SK-N-MC (cell line): Measurements from ENCODE around the gene G6PD.

Experiments used
- EZH2 ChIP-seq: fragments of 200-600 bp; sonication (generic); IDR thresholded peaks from one replicate; pipeline ENCODE4 v1.6.1; 2017; ENCODE audit warnings: antibody characterized with exemption
- FOXP2 ChIP-seq: optimal IDR thresholded peaks from 2 replicates; pipeline ENCODE3; 2011; ENCODE audit warnings: mild to moderate bottlenecking, moderate library complexity; ENCODE audit not compliant: insufficient read depth; ENCODE audit errors: extremely low read length, control extremely low read depth
- POLR2AphosphoS5 ChIP-seq: IDR thresholded peaks from 2 replicates; pipeline ENCODE4 v1.6.1; 2012; ENCODE audit warnings: mild to moderate bottlenecking, low read depth, low read length, borderline replicate concordance

- no peak for TF ChIP-seq EZH2
- no peak for TF ChIP-seq POLR2AphosphoS5
- no peak for TF ChIP-seq FOXP2
Observed at GRCh38 chrX:154548028-154548316, 1.3 kb upstream of the G6PD start.
